Coronary artery (tissue), 2 donors: ENCODE results near the gene CD47.

ENCODE experiments used
- DNase-seq: peaks from one replicate; pipeline ENCODE4 v3.0.0-alpha.2; 2017; ENCODE audit warnings: low spot score
- H3K27ac ChIP-seq, 2 donors: fragments of 200-600 bp; sonication (generic); one replicate each; pipeline ENCODE4 v1.5.1; 2016 to 2019
- H3K4me3 ChIP-seq: fragments of 200-600 bp; sonication (generic); 2 replicates; pipeline ENCODE4 v1.5.1; 2016; ENCODE audit warnings: mild to moderate bottlenecking, moderate library complexity
- TF ChIP-seq, protein P1 (sequence below): fragments of 200-600 bp; sonication (generic); IDR thresholded peaks from one replicate; pipeline ENCODE4 v1.5.1; 2019; ENCODE audit warnings: antibody characterized with exemption

Gene CD47

DNA sequence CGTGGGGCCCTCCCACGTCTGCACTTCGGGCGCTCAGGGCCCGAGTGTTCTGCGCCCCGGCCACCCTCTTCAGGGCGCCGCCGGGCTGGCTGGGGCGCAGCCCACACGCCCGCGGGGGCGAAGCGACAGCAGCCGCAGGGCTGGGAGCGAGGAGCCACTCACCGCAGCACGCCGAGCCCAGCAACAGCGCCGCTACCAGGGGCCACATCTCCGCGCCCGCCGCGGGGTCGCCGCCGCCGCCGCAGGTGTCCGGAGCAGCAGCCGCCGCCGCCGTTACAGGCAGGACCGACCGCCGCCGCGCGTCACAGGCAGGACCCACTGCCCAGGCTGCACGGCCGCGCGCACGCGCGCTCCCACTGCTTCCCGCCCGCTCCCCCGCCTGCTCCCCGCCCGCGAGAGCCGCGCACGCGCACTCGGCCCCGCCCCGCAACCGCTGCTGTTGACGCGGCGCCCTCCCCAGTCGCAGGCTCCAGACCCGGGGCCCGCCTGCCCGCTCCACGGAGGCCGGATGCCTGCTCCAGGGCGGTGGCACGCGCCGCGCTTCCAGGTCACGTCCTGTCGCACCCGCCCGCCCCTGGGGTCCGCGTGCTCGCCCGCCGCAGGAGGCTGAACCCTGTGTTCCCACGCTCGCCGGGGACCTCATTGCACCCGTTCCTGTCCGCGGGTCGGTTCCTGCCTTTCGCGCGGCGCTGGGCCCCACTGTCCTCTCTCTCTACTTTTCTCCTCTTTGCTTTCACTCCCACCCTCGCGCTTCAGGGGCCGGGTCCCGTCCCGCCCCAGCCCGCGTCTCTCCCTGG, at the start of gene CD47:
TSS of gene CD47 (minus strand) at position 331 of the 797 bp plus-strand sequence. CDS start at position 208, 123 bp downstream.
- peak; percentile 93 for DNase-seq
- Histone ChIP-seq H3K27ac (peak within 1 kb of the TSS; percentile 93 to 94), H3K4me3 (peak within 1 kb of the TSS; percentile 91)
- TF ChIP-seq, protein P1, sequence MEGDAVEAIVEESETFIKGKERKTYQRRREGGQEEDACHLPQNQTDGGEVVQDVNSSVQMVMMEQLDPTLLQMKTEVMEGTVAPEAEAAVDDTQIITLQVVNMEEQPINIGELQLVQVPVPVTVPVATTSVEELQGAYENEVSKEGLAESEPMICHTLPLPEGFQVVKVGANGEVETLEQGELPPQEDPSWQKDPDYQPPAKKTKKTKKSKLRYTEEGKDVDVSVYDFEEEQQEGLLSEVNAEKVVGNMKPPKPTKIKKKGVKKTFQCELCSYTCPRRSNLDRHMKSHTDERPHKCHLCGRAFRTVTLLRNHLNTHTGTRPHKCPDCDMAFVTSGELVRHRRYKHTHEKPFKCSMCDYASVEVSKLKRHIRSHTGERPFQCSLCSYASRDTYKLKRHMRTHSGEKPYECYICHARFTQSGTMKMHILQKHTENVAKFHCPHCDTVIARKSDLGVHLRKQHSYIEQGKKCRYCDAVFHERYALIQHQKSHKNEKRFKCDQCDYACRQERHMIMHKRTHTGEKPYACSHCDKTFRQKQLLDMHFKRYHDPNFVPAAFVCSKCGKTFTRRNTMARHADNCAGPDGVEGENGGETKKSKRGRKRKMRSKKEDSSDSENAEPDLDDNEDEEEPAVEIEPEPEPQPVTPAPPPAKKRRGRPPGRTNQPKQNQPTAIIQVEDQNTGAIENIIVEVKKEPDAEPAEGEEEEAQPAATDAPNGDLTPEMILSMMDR = no peak

DNA sequence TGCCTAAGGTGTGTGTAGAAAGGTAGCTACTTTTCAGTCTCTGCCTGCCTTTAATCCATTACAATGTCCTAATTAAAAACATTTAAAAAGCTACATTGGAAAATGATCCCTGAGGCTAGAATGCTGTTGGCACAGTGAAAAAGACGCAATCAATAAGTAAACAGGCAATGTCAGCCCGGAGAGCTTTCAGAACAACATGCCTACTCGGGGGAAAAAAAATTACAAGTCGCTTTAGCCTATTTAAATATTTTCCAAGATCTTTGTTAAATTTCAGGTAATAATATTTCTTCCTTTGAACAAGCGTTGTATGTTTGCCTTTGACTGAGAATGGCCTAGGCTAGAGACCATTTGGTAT, 46.6 kb upstream of the CD47 start:
- H3K27ac ChIP-seq = no peak overlapping the region
- no peak overlapping the region for H3K4me3 ChIP-seq
- no peak for DNase-seq
- TF ChIP-seq, protein P1 = no peak

DNA sequence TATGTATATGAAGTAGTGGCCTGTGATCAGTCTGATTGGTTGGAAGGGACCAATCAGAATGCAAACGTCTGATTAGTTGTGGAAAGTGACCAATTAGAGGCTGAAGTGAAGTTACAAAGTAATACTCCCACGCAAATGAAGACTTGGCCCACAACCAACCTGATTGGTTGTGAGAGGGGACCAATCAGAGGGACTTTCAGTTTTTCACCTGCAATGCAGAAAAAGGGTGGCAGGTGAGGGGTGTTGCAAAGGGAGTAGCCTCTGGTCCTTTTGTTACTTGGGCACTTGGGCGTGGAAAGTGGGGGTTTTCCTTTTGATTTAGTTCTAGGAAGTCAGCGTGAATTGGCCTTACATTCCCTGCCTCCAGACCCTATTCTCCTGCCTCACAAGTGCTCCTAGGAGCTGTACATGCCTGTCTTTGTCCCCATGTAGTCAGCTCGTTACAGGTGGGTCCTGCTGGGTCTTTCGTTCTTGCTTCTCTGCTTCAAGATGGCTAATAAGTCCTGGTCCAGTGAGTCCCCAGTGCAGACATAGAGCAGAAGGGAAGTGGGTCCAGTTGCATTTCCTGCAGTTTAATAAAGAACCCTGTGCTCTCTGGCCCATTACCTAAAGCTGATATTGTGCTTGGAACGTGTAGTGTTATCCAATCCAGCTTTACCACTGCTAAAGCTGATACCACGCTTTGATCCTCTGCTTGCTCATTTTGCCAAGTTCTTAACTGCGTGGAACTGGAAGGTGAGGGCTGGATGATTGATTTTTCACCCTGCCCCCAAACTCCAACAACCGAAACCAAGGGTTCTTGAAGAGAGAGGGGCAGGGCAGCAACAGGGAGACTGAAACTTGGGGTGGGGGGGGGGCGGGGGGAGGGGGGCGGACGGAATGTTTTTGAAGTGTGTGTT, 46.0 kb upstream of the CD47 start:
- no peak for DNase-seq
- TF ChIP-seq, protein P1 = no peak
- Histone ChIP-seq H3K27ac (no peak overlapping the region), H3K4me3 (no peak overlapping the region)

DNA sequence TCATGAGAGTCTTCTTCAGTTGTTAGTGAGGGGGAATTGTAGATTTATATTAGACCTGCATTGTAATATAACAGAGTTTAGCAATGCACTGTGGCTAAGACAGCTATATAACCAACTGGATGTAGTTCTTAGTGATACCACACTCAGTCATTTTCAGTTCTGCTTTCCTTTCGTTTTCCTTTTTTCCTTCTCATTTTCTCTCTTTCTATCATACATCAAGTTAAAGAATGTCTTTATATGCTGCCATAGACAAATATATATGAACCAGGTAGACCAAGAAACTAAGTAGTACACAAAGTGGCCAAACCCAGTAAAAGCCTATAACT, 43.7 kb upstream of the CD47 start:
- TF ChIP-seq, protein P1 = no peak
- DNase-seq = no peak
- no peak overlapping the region for H3K4me3 ChIP-seq
- H3K27ac ChIP-seq = no peak overlapping the region

GRCh38 chr3:108133858-108134554, 43.2 kb upstream of the CD47 start:
- Histone ChIP-seq H3K4me3 (no peak overlapping the region), H3K27ac (no peak overlapping the region)
- no peak for DNase-seq
- TF ChIP-seq, protein P1 = no peak

- no peak for DNase-seq
- no peak overlapping the region for H3K27ac ChIP-seq
- H3K4me3 ChIP-seq = no peak overlapping the region
- TF ChIP-seq, protein P1 = no peak
These were observed 42.2 kb upstream of the CD47 start for GRCh38 chr3:108133048-108133369.
